ENCODE data around the gene SEMA6D.

DNA sequence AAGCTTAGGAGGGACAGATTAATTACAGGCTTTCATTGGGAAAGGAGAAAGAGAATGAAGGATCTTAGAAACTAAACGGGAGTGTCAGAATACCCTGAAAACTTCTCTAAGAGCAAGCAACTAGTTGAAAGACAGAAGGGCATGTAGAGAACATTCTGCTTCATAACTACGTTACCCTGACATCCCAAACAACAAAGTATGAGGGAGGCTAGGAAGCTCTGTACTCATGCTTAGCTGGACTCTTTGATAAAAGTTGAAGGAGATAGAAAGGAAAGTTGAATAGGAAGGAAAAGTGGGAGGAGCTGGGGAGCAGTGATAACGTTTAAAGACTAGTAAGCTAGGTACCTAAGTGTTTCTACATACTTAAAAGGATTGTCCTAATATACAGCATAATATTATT, 64.2 kb downstream of the SEMA6D start:
- TF ChIP-seq POLR2A (IDR thresholded peaks at IDR 0.05): no peak
- no peak for TF ChIP-seq CTCF (IDR thresholded peaks at IDR 0.05)
